ENCODE measurements around the gene MICU2.
"Not testable (repeated sequence)": the region's sequence is repeated elsewhere in the genome, so short reads cannot be mapped to it uniquely, and the experiment has no call there.

MICU2 gene

DNA sequence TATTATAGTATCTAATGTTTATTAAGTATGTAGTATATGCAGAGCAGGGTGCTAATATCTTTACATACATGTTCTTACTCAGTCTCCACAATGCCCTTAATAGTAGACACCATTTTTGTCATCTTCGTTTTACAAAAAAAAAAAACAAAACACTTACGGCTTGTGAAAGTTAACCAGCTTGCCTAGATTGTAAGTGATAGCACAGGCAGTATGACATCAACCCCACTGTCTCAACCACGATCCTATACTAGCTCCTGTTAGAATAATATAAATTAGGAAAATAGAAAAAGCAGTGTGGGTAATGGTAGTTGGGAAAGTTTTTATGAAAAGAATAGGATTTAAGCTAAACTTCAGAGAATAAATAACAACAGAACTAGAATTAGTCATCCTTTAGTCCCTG lies 34.3 kb downstream of the MICU2 start:
- H4K8ac ChIP-seq (ENCODE audit: low read depth, low read length): no peak overlapping the region
- H3K9ac ChIP-seq (ENCODE audit: low read length): no peak overlapping the region
- H2BK5ac ChIP-seq (ENCODE audit: low read length): no peak overlapping the region
- H3K4me3 ChIP-seq (ENCODE audit: low read length): no peak overlapping the region
- no peak overlapping the region for H3K18ac ChIP-seq (ENCODE audit: low read length)
- H3K79me1 ChIP-seq (ENCODE audit: low read length): no peaks in the 10 kb centered on the region
- H3K4me1 ChIP-seq (ENCODE audit: control insufficient read depth, low read depth, low read length): peaks cover 2% of the 10 kb centered on the region
- H3K36me3 ChIP-seq (ENCODE audit: control insufficient read depth, insufficient read depth, low read length): no peaks in the 10 kb centered on the region
- H4K5ac ChIP-seq (ENCODE audit: low read length): no peak overlapping the region
- H3K4me2 ChIP-seq (ENCODE audit: low read length): no peak overlapping the region
- no peak overlapping the region for H3K27ac ChIP-seq (ENCODE audit: low read depth, low read length)
- no peak overlapping the region for H3K23ac ChIP-seq (ENCODE audit: low read length)
- no peak overlapping the region for H2AK5ac ChIP-seq (ENCODE audit: low read length)
- H3K79me2 ChIP-seq (ENCODE audit: control insufficient read depth, insufficient read depth, low read length): no peaks in the 10 kb centered on the region
- WGBS (ENCODE audit: extremely low coverage, insufficient coverage, low lambda C conversion rate): no CpG with 5 or more reads among the region's 3 CpGs
- no peak overlapping the region for H3K4ac ChIP-seq (ENCODE audit: low read depth, low read length)
- no peaks in the 10 kb centered on the region for H3K27me3 ChIP-seq (ENCODE audit: insufficient read depth, low read length, poor library complexity)
- H3K56ac ChIP-seq (ENCODE audit: low read length): no peak overlapping the region
- no peak overlapping the region for H2BK120ac ChIP-seq (ENCODE audit: low read depth, low read length)
- no peak overlapping the region for H2BK15ac ChIP-seq (replicated peaks; ENCODE audit: low read depth)
- DNase-seq: no peak

DNA sequence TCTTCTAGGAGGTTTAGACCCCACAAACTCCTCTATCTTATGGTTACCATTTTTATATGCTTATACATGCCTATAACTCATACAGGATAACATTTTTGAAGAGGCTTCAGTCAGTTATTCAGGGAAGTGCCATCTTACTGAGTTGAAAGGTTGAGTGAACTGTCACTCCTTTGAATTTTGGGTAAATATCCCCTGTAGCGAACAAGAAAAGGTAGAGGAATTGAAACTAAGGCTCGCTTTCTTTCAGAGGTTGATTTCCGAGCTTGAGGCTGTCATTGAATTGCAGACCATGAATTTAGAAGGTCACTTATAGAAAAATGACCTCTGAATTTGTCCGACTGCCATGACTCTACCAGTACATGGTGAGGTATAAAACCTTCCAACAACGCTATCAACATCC lies 35.1 kb downstream of the MICU2 start:
- no peaks in the 10 kb centered on the region for H3K79me1 ChIP-seq (ENCODE audit: low read length)
- no peak for DNase-seq
- H3K4me2 ChIP-seq (ENCODE audit: low read length): no peak overlapping the region
- H3K18ac ChIP-seq (ENCODE audit: low read length): no peak overlapping the region
- H2BK5ac ChIP-seq (ENCODE audit: low read length): no peak overlapping the region
- no peaks in the 10 kb centered on the region for H3K79me2 ChIP-seq (ENCODE audit: control insufficient read depth, insufficient read depth, low read length)
- H3K36me3 ChIP-seq (ENCODE audit: control insufficient read depth, insufficient read depth, low read length): no peaks in the 10 kb centered on the region
- H3K4me3 ChIP-seq (ENCODE audit: low read length): no peak overlapping the region
- H2BK120ac ChIP-seq (ENCODE audit: low read depth, low read length): no peak overlapping the region
- H3K23ac ChIP-seq (ENCODE audit: low read length): no peak overlapping the region
- WGBS (ENCODE audit: extremely low coverage, insufficient coverage, low lambda C conversion rate): no CpG with 5 or more reads among the region's 5 CpGs
- H3K4ac ChIP-seq (ENCODE audit: low read depth, low read length): no peak overlapping the region
- no peak overlapping the region for H3K9ac ChIP-seq (ENCODE audit: low read length)
- no peak overlapping the region for H3K27ac ChIP-seq (ENCODE audit: low read depth, low read length)
- no peak overlapping the region for H2BK15ac ChIP-seq (replicated peaks; ENCODE audit: low read depth)
- no peaks in the 10 kb centered on the region for H3K27me3 ChIP-seq (ENCODE audit: insufficient read depth, low read length, poor library complexity)
- H2AK5ac ChIP-seq (ENCODE audit: low read length): no peak overlapping the region
- no peak overlapping the region for H3K56ac ChIP-seq (ENCODE audit: low read length)
- H3K4me1 ChIP-seq (ENCODE audit: control insufficient read depth, low read depth, low read length): peaks cover 2% of the 10 kb centered on the region
- no peak overlapping the region for H4K5ac ChIP-seq (ENCODE audit: low read length)
- no peak overlapping the region for H4K8ac ChIP-seq (ENCODE audit: low read depth, low read length)

DNA sequence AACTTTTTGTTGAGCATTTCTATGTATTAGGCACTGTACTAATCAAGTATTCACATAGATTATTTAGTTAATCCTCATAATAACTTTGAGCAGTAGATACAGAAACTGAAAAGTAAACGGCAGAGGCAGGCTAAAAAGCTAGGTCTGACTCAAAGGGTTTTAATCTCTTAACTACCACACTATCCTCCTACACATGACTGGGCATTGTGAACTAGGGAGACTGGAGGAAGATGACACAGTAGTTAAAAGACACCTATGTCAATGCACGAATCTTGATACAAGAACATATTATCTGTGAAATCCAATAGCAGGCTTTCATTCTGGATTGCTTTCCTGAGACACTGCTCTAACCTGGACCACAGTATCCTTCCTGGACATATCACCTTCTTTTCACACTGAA lies 36.3 kb downstream of the MICU2 start:
- H2BK5ac ChIP-seq (ENCODE audit: low read length): no peak overlapping the region
- H3K4ac ChIP-seq (ENCODE audit: low read depth, low read length): no peak overlapping the region
- H4K8ac ChIP-seq (ENCODE audit: low read depth, low read length): no peak overlapping the region
- no peak overlapping the region for H4K5ac ChIP-seq (ENCODE audit: low read length)
- WGBS (ENCODE audit: extremely low coverage, insufficient coverage, low lambda C conversion rate): no CpG with 5 or more reads among the region's 2 CpGs
- H3K9ac ChIP-seq (ENCODE audit: low read length): no peak overlapping the region
- no peak overlapping the region for H2BK15ac ChIP-seq (replicated peaks; ENCODE audit: low read depth)
- no peak overlapping the region for H2BK120ac ChIP-seq (ENCODE audit: low read depth, low read length)
- H3K23ac ChIP-seq (ENCODE audit: low read length): no peak overlapping the region
- no peaks in the 10 kb centered on the region for H3K79me2 ChIP-seq (ENCODE audit: control insufficient read depth, insufficient read depth, low read length)
- H3K4me3 ChIP-seq (ENCODE audit: low read length): no peak overlapping the region
- no peak overlapping the region for H3K56ac ChIP-seq (ENCODE audit: low read length)
- H3K27me3 ChIP-seq (ENCODE audit: insufficient read depth, low read length, poor library complexity): no peaks in the 10 kb centered on the region
- DNase-seq: no peak
- H3K36me3 ChIP-seq (ENCODE audit: control insufficient read depth, insufficient read depth, low read length): no peaks in the 10 kb centered on the region
- H2AK5ac ChIP-seq (ENCODE audit: low read length): no peak overlapping the region
- no peak overlapping the region for H3K4me2 ChIP-seq (ENCODE audit: low read length)
- H3K18ac ChIP-seq (ENCODE audit: low read length): no peak overlapping the region
- H3K4me1 ChIP-seq (ENCODE audit: control insufficient read depth, low read depth, low read length): peaks cover 2% of the 10 kb centered on the region
- H3K27ac ChIP-seq (ENCODE audit: low read depth, low read length): no peak overlapping the region
- no peaks in the 10 kb centered on the region for H3K79me1 ChIP-seq (ENCODE audit: low read length)

DNA sequence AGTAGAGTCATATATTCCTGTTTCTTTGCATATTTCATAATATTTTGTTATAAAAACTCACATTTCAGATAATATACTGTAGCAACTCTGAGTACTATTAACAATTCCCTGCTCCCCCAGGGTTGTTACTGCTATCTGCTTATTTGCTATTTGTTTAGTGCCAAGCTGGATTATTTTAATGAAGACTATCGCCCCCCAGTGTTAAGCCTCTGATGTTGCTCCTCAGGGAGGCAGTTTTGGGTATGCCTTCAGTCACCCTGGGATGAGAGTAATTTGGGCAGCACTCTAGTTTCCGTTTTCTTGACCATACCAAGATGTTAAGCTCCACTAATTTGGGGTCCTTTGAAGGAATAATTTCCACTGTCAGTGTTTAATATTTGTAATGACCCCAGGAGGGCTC lies 46.0 kb downstream of the MICU2 start:
- H2BK120ac ChIP-seq (ENCODE audit: low read depth, low read length): no peak overlapping the region
- H3K4me1 ChIP-seq (ENCODE audit: control insufficient read depth, low read depth, low read length): no peaks in the 10 kb centered on the region
- H3K27ac ChIP-seq (ENCODE audit: low read depth, low read length): no peak overlapping the region
- H3K36me3 ChIP-seq (ENCODE audit: control insufficient read depth, insufficient read depth, low read length): no peaks in the 10 kb centered on the region
- no peak overlapping the region for H3K4me3 ChIP-seq (ENCODE audit: low read length)
- no peaks in the 10 kb centered on the region for H3K27me3 ChIP-seq (ENCODE audit: insufficient read depth, low read length, poor library complexity)
- no peak overlapping the region for H3K18ac ChIP-seq (ENCODE audit: low read length)
- no CpG with 5 or more reads among the region's 2 CpGs for WGBS (ENCODE audit: extremely low coverage, insufficient coverage, low lambda C conversion rate)
- H3K79me2 ChIP-seq (ENCODE audit: control insufficient read depth, insufficient read depth, low read length): no peaks in the 10 kb centered on the region
- H3K9ac ChIP-seq (ENCODE audit: low read length): no peak overlapping the region
- H2BK5ac ChIP-seq (ENCODE audit: low read length): no peak overlapping the region
- no peak overlapping the region for H3K56ac ChIP-seq (ENCODE audit: low read length)
- no peak overlapping the region for H4K5ac ChIP-seq (ENCODE audit: low read length)
- no peak overlapping the region for H4K8ac ChIP-seq (ENCODE audit: low read depth, low read length)
- H2AK5ac ChIP-seq (ENCODE audit: low read length): no peak overlapping the region
- no peak overlapping the region for H2BK15ac ChIP-seq (replicated peaks; ENCODE audit: low read depth)
- H3K4me2 ChIP-seq (ENCODE audit: low read length): no peak overlapping the region
- no peak overlapping the region for H3K23ac ChIP-seq (ENCODE audit: low read length)
- H3K79me1 ChIP-seq (ENCODE audit: low read length): no peaks in the 10 kb centered on the region
- no peak overlapping the region for H3K4ac ChIP-seq (ENCODE audit: low read depth, low read length)
- peak; percentile 62 for DNase-seq

DNA sequence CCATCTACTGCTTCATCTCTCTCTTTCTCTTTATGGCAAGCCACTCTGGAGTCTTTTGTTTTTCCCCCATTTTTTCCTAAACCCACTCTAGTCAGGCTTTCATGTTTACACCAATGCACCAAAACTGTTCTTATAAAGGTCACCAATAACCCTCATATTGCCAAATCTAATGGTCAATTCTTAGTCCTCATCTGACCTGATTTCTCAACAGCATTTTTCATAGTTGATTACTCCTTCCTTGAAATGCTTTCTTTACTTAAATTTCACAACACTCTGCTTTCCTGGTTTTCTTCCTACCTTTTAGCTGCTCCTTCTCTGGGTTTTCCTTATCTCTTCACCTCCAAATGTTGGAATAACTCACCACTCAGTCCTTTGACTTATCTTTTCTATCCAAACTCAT lies 47.9 kb downstream of the MICU2 start:
- Histone ChIP-seq H3K27ac (ENCODE audit: low read depth, low read length) (no peak overlapping the region), H3K36me3 (ENCODE audit: control insufficient read depth, insufficient read depth, low read length) (no peaks in the 10 kb centered on the region), H4K5ac (ENCODE audit: low read length) (no peak overlapping the region), H3K4ac (ENCODE audit: low read depth, low read length) (no peak overlapping the region), H4K8ac (ENCODE audit: low read depth, low read length) (no peak overlapping the region), H2BK5ac (ENCODE audit: low read length) (no peak overlapping the region), H3K18ac (ENCODE audit: low read length) (no peak overlapping the region), H3K56ac (ENCODE audit: low read length) (no peak overlapping the region), H2BK15ac (replicated peaks; ENCODE audit: low read depth) (no peak overlapping the region), H3K4me1 (ENCODE audit: control insufficient read depth, low read depth, low read length) (no peaks in the 10 kb centered on the region), H2AK5ac (ENCODE audit: low read length) (no peak overlapping the region), H3K4me2 (ENCODE audit: low read length) (no peak overlapping the region), H3K79me1 (ENCODE audit: low read length) (no peaks in the 10 kb centered on the region), H3K23ac (ENCODE audit: low read length) (no peak overlapping the region), H2BK120ac (ENCODE audit: low read depth, low read length) (no peak overlapping the region), H3K27me3 (ENCODE audit: insufficient read depth, low read length, poor library complexity) (no peaks in the 10 kb centered on the region), H3K79me2 (ENCODE audit: control insufficient read depth, insufficient read depth, low read length) (no peaks in the 10 kb centered on the region), H3K4me3 (ENCODE audit: low read length) (no peak overlapping the region), H3K9ac (ENCODE audit: low read length) (no peak overlapping the region)
- DNase-seq: no peak

DNA sequence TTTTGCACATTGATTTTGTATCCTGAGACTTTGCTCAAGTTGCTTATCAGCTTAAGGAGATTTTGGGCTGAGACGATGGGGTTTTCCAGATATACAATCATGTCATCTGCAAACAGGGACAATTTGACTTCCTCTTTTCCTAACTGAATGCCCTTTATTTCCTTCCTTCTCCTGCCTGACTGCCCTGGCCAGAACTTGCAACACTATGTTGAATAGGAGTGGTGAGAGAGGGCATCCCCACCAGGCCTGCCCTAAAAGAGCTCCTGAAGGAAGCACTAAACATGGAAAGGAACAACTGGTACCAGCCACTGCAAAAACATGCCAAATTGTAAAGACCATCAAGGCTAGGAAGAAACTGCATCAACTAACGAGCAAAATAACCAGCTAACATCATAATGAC lies 50.7 kb downstream of the MICU2 start:
- H3K4me3 ChIP-seq (ENCODE audit: low read length); H3K56ac ChIP-seq (ENCODE audit: low read length); H3K79me2 ChIP-seq (ENCODE audit: control insufficient read depth, insufficient read depth, low read length); H3K79me1 ChIP-seq (ENCODE audit: low read length); H3K36me3 ChIP-seq (ENCODE audit: control insufficient read depth, insufficient read depth, low read length); H2BK120ac ChIP-seq (ENCODE audit: low read depth, low read length); H3K4me2 ChIP-seq (ENCODE audit: low read length); H4K5ac ChIP-seq (ENCODE audit: low read length); H3K23ac ChIP-seq (ENCODE audit: low read length); H3K27me3 ChIP-seq (ENCODE audit: insufficient read depth, low read length, poor library complexity); H4K8ac ChIP-seq (ENCODE audit: low read depth, low read length); H3K27ac ChIP-seq (ENCODE audit: low read depth, low read length); H2AK5ac ChIP-seq (ENCODE audit: low read length); H3K9ac ChIP-seq (ENCODE audit: low read length); DNase-seq; H3K18ac ChIP-seq (ENCODE audit: low read length); H2BK15ac ChIP-seq (replicated peaks; ENCODE audit: low read depth); H2BK5ac ChIP-seq (ENCODE audit: low read length); H3K4ac ChIP-seq (ENCODE audit: low read depth, low read length); H3K4me1 ChIP-seq (ENCODE audit: control insufficient read depth, low read depth, low read length): not testable (repeated sequence)
- no CpG with 5 or more reads among the region's 2 CpGs for WGBS (ENCODE audit: extremely low coverage, insufficient coverage, low lambda C conversion rate)
